ENCODE data around the gene ALDH3A1. TPM values are rescaled to one million over a fixed set of nuclear protein-coding genes. Genes with fewer than 3 reads are reported as not detected.

Gene ALDH3A1
- total RNA-seq, 1 experiment from 2014 or later = not detected

DNA sequence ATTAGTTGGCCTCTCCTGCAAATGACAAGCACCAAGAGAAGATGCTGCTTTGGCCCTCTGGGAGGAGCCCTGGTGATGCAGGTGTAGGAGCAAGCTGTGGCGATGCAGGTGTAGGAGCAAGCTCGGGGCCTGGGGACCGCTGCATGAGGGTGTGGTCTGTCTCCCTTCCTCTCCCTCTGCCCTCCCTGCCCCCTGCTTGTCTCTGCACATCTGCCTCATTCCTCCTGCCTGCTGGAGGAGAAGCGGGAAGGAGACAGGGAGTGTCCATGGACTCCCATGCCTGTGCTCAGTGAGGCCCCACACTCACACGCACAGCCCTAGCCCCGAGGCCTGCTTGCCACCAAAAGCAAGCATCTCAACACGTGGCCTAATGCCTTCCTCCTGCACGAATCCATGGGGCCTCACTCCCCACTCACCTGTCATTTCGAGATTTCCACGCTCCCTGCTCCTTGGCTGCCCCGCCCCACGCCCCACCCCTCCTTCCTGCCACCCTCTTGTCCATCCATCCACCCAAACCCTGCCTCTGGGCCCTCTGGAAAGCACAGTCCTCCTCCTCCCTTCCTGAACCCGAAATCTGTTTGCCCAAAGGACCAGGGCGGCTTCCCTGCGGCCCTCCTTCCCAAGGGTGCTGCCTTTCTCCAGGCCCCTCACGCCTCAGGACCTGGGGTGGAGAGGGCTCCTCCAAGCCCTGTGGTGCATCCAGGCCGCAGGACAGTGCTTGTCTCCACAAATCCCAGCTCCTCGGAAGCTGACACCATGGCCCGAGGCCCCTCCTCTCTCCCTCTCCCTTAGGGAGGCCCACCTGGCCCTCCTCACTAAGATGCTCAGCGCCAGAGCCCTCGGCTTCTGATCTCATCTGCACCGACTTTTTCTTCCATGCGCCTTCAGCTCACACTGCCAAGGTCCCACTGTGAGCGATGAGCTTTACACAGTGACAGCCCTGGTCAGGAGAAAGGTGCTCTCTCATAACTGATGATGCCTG is 11.8 kb upstream of the ALDH3A1 start:
- no peak for DNase-seq (ENCODE audit: low read depth)

DNA sequence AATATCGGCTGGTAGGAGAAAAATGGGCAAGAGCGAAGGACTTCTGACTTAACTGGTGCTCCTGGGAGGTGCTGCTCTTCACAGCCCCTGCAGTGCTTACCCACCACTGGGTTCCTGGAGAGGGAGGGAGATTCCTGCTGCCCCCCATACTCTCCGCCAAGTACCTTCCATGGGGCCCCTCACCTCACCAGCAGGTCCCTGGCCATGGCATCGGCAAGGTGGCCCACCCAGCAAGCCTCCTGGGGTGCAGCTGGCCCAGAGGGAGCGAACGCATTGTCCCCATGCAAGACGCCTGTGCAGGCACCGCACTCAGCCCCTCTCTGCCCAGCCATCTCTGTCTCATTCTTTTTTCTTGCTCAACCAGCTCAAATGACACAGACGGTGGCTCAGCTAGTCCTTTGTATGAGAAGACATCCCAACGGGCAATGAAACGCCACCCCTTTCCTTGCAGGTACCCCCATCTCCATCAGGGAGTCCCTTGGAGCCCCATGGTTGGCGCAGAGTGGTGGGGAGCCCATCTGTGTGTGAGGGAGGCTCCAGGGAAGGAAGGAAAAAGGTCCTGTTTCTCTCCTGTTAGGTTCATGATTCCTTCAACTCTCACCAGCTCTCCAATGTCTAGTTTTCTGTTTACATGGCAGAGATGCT is 9.6 kb upstream of the ALDH3A1 start:
- DNase-seq (ENCODE audit: low read depth) = no peak

DNA sequence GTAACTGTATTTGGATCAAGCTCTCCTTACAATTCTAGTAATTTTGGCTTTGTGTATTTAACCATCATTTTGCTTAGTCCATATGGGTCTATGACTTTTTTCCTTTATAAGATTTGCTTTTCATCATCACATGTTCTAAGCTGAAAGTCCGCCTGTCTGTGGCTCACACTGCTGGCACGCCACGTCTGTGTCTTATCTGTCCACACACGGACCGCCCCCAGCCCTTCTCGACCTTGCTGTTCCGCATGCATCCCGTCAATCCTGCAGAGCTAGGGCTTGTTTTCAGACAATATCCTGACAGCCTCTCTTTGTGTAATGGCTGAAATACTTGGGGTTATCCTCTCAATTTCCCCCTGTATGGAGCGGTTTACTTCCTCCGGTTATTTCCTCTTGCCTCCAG is 8.4 kb upstream of the ALDH3A1 start:
- DNase-seq (ENCODE audit: low read depth) = no peak

DNA sequence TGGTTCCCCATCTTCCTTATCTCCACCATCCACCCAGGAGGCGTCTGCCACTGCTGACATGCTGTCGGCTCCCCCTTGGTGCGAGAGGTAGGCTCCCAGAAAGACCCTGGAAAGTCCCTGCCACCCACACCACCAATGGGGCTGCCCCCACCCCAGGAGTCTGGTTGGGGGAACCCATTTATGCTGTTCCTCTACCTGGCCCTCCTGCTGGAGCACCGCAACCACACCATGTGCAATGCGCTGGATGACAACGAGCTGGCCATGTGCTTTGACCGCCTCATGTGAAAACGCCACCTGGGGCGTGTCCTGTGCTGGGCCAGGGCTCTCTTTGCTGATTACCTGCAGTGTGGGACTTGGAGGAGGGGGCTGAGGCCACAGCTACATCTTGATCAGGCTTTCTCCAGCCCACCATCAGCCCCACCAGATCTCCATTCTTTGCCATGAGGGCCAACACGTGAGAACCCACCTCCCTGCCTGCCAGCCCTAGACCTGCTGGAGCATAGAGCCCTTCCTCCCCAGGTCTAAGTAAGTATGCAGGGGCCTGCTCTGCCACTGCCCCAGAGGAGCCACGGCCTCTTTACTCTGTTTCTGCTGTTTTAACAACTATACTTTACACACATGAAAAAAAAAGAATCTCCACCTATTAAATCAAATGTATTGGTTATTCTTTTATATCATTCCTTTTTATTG is 7.9 kb upstream of the ALDH3A1 start:
- no peak for DNase-seq (ENCODE audit: low read depth)

DNA sequence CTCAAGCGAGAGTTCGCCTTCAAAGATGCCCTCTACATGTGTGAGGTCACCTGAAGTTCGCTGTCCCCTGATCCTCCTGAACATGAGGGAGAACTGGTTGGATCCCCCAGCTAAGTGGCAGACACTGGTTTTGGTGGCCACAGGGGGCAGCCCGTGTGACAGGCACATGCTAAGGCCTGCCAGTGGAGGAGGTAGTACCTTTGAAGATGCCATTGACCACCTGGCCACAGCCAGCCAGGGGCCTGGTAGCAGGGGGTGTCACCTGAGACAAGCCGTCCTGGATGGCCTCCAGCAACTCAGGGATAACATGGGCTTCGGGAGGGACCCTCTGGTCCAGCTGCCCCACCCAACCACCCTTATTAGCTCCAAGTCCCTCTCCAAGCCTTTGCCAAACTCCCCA is 7.3 kb upstream of the ALDH3A1 start:
- no peak for DNase-seq (ENCODE audit: low read depth)

DNA sequence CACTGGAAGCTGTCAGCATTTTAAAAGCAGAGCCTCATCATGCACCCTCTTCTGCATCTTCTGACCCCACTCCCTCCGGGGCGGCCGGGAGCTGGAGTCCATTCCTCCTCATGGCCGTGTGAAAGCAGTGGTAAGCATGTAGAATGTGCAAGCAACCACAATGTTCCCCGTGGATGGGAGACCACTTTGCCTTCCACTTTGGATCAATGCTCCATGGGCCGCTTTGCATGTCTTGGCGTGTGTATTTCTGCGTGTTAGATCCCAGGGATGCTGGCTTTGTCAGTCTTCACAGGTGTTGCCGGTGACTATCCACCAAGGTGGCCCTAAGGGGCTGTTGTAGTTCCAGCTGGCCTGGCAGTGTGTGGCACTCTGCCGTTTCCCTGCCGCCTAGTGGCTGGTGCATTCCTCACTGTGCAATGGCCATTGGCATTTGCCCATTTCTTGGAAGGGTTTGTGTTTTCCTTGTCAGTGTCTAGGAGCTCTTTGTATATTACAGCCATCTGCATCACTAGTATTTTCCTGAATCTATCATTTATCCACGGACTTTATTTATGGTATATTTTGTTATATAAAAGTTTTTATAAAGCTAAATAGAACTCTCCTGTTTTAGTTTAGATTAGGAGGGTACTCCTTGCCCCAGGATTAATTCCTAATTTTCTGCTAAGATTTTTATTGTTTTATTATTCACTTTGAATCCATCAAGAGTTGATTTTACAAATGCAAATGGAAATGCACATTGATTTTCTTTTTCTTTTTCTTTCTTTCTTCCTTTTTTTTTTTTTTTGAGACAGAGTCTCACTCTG is 5.8 kb upstream of the ALDH3A1 start:
- DNase-seq (ENCODE audit: low read depth) = peak; percentile 49

DNA sequence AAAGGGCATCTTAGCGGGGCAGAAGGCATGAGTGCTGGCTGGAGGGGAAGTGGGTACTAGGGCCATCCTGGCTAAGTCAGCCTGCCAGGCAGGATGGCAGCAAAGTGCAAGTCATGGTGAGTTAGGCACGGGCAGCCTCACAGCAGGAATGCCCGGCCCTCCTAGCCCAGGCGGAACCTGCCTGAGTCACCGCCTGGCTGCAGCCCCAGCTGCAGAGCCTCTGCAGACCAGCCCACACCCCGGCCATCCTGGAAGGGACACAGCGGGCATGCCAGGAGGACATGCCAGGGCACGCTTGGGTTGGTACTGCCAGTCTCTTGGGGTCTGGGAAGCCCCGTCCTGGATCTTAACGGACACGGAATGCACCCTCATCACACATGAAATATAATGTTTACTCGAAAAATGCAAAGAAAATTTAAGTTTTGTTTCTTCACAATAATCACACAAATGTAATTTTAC is 5.0 kb upstream of the ALDH3A1 start:
- DNase-seq (ENCODE audit: low read depth) = peak; percentile 89

DNA sequence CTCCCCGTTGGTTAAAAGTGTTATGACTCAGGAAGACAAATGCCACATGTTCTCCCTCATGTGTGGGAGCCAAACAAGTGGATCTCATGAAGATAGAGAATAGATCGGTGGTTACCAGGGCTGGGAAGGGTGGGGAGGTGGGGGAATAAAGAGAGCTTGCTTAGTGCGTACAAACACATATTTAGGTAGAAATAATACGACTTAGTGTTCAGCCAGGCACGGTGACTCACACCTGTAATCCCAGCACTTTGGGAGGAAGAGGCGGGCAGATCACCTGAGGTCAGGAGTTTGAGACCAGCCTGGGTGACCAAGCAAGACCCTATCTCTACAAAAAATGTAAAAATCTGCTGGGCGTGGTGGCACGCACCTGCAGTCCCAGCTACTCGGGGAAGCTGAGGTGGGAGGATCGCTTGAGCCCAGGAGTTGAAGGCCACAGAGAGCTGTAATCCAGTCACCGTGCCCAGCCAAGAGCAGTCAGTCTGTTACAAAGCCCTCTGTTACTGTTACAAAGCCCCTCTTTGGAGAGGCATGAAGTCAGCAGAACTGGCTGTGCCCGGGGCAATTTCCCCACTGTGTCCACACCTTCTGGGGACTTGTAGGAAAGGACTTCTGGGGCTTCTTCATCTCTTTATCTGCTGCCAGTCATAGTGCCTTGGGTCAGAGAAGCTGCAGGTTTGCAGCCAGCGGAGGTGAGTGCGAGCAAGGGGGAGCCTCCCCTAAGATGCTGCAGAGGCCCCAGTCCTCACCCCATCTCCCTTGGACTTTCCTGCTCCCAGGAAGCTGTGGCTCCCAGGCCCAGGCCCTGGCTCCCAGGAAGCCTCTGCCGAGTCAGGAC is 4.3 kb upstream of the ALDH3A1 start:
- DNase-seq (ENCODE audit: low read depth) = peak; percentile 13

DNA sequence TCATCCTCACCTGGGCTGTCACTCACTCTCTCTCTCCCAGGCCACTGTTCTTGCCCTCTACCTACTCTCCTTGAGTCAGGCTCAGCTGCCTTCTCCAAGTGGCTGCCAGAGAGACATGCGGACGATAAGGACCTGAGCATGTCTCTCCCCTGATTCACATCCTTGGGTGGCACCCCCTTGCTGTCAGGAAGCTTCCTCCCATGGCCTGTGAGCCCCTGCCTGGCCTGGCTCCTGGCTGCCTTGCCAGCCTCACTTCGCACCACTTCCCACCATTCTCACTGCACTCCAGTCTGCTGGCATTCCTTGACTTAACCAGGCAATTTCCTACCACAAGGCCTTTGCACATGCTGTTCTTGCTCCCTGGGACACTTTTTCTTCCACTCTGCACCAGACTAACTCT is 2.7 kb upstream of the ALDH3A1 start:
- DNase-seq (ENCODE audit: low read depth) = no peak

DNA sequence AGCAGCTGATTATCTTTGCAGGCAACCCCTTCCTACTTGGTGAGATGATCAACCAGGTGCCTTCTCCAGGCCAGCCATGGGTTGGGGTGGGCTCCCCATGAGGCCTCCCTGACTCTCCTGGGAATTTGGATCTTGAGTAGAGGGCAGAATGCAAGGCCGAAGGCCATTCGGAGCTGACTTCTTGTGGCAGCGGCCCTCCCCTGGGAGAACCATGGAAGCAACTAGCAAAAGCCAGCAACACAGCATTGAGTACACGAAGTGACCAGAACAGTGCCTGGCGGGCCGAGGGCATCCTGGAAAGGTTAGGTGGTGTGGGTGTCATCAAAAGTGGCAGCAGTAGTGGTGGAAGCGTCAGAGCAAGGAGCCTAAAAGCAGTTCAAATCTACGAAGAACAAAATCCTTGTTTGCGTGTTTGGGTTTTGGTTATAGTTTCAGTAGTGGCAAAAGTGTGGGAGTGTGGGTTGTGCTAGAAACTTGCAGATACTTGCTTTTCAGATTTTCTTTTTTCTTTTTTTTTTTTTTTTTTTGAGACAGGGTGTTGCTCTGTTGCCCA is 2.0 kb upstream of the ALDH3A1 start:
- DNase-seq (ENCODE audit: low read depth) = no peak

DNA sequence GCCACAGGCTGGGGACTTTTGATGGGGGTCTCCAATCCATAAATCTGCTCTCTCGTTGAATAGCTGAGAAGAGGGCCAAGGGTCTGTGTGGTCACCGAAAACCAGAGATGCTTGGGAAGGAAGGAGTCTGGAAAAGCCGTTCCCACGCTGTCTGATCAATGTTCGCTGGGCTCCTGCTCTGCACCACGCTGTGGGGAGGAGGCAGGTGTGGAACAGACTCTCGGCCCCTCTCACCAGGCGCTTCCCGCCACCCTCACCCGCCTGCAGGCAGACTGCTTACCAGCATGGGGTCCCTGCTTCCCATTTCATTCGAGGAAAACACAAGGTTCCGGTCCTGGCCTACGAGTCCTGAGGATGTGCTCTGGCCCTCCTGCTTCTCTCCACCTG is 702 bp upstream of the ALDH3A1 start:
- DNase-seq (ENCODE audit: low read depth) = no peak

DNA sequence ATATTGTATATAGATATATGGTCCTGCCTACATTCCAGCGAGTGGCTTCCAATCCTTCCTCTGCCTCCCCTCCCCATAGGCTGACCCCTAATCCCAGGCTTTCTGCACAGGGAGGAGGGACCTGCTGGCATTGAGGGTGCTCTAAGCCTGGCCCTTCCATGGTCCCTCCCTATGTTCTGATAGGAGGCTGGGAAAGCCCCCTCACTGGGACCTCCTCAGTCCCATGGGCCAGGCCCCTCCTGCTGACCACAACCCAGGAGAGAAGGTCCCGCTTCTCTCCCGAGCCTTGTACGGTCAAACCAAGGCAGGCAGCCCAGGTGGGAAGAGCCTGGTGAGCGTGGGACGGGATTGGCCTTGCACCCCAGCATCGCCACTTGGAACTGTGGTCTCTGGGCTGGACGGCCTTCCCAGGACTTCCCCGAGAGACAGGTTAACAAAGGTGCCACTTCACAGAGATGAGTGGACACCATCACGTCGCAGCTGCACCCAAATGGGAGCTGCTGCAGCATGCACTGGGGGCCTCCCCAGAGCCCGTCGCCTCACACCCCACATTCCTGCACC is 859 bp downstream of the ALDH3A1 start:
- no peak for DNase-seq (ENCODE audit: low read depth)

DNA sequence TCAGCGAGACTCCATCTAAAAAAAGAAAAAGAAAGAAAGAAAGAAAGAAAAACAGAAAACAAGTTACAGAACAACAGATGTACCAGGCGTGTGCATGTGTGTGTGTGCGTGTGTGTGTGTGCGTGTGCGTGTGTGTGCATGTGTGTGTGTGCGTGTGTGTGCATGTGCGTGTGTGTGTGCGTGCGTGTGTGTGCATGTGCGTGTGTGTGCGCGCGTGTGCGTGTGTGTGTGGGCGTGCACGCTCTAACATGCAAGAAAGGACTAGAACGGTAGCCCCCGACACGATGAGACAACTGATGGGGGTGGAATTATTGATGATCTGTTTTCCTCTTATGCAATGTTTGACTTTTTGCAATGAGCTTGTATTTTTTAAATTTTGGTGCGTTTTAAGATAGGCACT is 1.6 kb downstream of the ALDH3A1 start:
- DNase-seq (ENCODE audit: low read depth) = no peak

DNA sequence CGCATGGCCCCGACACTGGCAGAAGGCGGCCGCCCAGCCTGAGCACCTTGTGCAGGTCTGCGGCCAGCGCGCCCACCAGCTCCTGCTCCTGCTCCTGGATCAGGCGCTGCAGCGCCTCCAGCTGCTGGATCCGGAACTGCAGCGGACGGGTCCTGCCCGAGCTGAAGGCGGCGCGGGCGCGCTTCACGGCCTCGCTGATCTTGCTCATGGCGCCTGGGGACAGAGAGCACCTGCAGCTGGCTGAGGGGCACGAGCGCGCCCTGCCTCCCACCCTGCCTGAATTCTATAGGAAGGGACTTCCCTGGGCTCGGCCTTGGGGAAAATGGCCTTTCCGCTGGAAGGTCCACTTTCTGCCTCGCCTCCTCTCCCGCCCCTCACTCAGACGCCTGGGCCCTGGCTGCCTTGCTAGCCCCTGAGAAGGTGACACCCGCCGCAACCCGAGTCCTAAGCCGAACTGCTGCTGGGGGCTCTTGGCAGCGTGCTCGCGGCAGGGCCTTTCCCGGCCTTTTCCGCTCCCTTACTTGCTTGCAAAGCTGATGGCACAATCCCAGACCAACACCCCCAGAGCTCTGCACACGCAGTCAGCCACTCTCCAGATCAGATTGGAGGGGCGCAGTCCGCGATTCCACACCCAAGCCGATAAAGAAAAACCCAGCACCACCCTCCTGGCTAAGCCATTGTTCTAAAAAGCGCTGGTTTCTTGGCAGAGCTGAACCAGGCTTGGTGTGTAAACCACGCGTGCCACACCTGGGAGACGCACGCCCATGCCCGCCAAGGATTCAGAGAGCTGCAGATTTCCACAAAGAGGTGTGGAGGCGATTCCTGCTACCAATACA is 3.0 kb downstream of the ALDH3A1 start:
- DNase-seq (ENCODE audit: low read depth) = peak; percentile 40

DNA sequence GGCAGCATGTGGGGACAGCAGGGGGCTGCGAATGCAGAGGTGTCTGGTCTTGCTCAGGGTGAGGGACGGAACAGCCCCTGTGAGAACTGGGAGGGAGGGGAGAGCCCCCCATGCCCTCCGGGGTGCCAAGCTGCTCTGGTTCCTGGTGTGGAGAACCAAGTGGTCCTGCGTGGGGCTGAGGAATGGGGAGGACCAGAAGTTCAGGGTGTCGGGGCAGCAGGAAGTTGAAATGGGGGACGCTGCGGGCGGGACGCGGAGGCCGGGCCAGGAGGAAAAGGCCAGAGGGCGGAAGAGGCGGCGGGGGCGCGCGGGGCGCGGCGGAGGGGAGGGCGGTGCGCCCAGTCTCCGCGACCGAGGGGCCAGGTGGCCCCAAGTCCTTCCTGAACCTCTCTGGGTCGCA is 3.6 kb downstream of the ALDH3A1 start:
- DNase-seq (ENCODE audit: low read depth) = no peak

DNA sequence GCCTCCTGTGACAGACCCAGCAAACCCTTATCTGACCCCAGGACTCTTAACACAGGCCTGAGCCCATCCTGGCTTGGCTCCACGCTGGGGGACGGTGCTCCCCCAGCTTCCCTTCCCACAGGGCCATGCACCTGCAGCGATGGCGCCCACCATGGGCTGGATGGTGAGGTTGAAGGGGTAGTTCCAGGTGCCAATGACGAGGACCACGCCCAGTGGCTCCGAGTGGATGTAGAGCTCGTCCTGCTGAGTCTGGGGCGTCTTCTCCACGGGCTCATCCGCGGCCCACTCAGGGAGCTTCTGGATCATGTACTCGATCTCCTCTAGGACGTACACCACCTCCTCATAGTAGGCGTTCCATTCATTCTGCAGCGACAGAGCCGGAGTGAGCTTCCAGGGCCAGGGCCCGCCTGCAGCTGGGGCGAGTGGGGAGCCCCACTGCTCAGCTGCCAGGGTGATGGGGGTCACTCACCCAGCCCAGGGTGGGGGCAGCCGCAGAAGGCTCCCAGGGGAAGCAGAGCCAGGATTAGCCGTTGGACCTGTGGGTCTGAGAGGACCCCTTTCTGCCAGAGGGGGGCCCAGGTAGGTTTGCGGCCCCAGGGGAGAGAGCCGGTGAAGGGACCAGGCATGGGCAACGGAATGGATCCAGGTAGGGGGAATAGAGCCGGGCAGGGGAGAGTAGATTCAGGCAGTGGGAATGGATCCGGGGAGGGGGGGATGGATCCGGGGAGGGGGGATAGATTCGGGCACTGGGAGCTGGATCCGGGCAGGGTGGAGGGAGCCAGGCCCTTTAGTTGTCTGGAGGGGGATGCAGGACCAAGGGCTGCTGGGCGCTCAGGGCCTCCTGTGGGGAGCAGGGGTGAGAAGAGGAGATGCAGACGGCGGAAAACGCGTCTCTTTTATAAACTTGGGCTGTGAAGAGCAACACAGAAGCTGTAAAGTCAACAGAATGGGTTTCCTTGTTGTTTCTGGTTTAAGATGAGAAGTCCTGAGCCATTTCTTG is 4.7 kb downstream of the ALDH3A1 start:
- no peak for DNase-seq (ENCODE audit: low read depth)

DNA sequence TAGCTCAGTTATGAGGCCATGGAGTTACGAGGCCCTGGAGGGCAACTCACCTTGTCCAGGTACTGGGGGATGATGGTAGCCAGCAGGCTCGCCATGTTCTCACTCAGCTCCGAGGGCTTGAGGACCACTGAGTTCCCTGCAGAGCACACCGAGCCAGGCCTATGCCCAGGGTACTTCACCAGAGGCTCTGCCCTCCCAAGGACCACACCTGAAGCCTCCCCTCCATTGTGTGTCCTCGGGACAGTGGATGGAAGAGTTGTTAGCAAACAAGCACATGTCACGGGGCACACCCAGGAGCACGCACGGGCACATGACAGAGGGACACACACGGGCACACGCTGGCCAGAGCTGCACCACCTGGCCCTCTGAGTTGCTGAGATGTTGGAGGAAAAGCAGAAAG is 5.6 kb downstream of the ALDH3A1 start:
- no peak for DNase-seq (ENCODE audit: low read depth)

Data from RPMI7951 (cell line).